ENCODE data around the gene GPBP1L1.

GRCh38 chr1:45612941-45613579, 73.3 kb downstream of the GPBP1L1 start:
- TF ChIP-seq CTCF (IDR thresholded peaks at IDR 0.05) = no peak
- no peak for TF ChIP-seq POLR2AphosphoS5 (IDR thresholded peaks at IDR 0.05)
- TF ChIP-seq POLR2A (IDR thresholded peaks at IDR 0.05) = no peak
